Lower leg skin (tissue), 4 donors: Measurements from ENCODE around the gene SIAH3. TPM values are rescaled to one million over a fixed set of nuclear protein-coding genes. Genes with fewer than 3 reads are reported as not detected.

Experiments
- DNase-seq, 2 donors: peaks; one replicate each; pipeline ENCODE4 v3.0.0-alpha.2; 2019; ENCODE audit warnings: low spot score in 2 of 2
- H3K4me3 ChIP-seq: fragments of 200-600 bp; sonication (generic); 2 replicates; pipeline ENCODE4 v1.5.1; 2017; ENCODE audit warnings: mild to moderate bottlenecking, low read depth; ENCODE audit not compliant: poor library complexity, severe bottlenecking
- POLR2A ChIP-seq, 2 donors: fragments of 450-650 bp; IDR thresholded peaks; one replicate each; pipeline ENCODE4 v1.6.1; 2016 to 2017; ENCODE audit warnings: antibody characterized with exemption in 2 of 2, mild to moderate bottlenecking in 1 of 2, moderate library complexity in 1 of 2
- WGBS, 2 donors: methylation state at CpG; one replicate each; pipeline ENCODE4 v1.1.5; 2018; 5-methylcytosine and 5-hydroxymethylcytosine counted together
- intact Hi-C: fragments of 100-400 bp; cut with DNase I; formaldehyde crosslinking; loops from one replicate; pipeline ENCODE4 v1.15.0; 2023; ENCODE audit warnings: low total_unique reads
- total RNA-seq, 4 donors: library from RNA; depleted of rRNA; stranded (reverse); fragments of >200 nt; gene quantifications; one replicate each; pipeline ENCODE4 v1.1.0, GENCODE V29; 2016
- TF ChIP-seq, protein P1 (sequence below), 3 donors: fragments of 450-650 bp; IDR thresholded peaks; one replicate each; pipeline ENCODE4 v1.5.1; 2016; ENCODE audit warnings: antibody characterized with exemption in 3 of 3, mild to moderate bottlenecking in 3 of 3, moderate library complexity in 2 of 3

The SIAH3 gene
- total RNA-seq, 4 donors from 2014 or later, result 0.02 to 0.21 (median 0.05) TPM

DNA sequence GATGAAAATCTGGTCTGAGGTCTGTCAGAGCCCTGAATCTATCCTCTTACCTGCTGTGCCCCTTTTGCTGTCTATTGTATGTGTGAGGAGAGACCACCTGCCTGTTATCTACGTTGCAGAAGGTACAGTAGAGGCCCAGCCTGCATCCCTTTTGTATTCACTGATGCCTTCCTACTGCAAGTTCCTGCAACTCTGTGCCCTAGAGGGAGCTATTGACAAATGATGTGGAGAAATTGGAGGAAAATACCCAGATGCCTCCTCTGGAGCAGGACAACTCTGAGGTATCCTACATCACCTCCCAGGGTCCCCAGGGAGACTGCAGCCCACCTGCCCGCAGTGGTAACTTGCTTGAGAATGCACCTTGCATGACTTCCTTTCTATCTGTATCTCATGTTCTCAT lies 33.7 kb downstream of the SIAH3 start:
- TF ChIP-seq, protein P1, sequence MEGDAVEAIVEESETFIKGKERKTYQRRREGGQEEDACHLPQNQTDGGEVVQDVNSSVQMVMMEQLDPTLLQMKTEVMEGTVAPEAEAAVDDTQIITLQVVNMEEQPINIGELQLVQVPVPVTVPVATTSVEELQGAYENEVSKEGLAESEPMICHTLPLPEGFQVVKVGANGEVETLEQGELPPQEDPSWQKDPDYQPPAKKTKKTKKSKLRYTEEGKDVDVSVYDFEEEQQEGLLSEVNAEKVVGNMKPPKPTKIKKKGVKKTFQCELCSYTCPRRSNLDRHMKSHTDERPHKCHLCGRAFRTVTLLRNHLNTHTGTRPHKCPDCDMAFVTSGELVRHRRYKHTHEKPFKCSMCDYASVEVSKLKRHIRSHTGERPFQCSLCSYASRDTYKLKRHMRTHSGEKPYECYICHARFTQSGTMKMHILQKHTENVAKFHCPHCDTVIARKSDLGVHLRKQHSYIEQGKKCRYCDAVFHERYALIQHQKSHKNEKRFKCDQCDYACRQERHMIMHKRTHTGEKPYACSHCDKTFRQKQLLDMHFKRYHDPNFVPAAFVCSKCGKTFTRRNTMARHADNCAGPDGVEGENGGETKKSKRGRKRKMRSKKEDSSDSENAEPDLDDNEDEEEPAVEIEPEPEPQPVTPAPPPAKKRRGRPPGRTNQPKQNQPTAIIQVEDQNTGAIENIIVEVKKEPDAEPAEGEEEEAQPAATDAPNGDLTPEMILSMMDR (IDR thresholded peaks at IDR 0.05), result no peak
- no peak for TF ChIP-seq POLR2A (IDR thresholded peaks at IDR 0.05)
- 74 to 86% methylated on average over 2 of the region's 2 CpGs for WGBS, 2 donors
- DNase-seq, result no peak
- intact Hi-C loops, result no loop called here
- no peak overlapping the region for H3K4me3 ChIP-seq

DNA sequence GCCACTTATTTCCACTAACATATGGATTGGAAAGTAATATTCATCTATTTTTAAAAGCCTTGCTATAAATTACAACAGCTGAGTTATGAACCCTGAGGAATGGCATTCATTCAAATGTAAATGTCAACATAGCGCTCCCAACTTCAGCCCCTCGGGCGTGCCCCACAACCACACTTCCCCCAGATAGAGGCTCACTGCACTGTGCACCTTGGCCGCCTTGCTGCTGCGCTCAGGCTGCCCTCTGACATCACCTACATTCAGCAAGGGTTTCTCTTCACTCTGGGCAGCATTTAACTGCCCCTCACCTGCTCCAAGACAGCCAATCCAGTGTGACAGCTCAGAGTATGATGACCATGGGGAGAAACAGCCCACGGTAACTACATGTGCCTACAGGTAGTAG lies 35.1 kb downstream of the SIAH3 start:
- WGBS, 2 donors, result 69 to 71% methylated on average over 6 of the region's 6 CpGs
- no peak overlapping the region for H3K4me3 ChIP-seq
- intact Hi-C loops, result no loop called here
- DNase-seq, result no peak
- no peak for TF ChIP-seq POLR2A (IDR thresholded peaks at IDR 0.05)
- TF ChIP-seq, protein P1 (IDR thresholded peaks at IDR 0.05), result no peak

DNA sequence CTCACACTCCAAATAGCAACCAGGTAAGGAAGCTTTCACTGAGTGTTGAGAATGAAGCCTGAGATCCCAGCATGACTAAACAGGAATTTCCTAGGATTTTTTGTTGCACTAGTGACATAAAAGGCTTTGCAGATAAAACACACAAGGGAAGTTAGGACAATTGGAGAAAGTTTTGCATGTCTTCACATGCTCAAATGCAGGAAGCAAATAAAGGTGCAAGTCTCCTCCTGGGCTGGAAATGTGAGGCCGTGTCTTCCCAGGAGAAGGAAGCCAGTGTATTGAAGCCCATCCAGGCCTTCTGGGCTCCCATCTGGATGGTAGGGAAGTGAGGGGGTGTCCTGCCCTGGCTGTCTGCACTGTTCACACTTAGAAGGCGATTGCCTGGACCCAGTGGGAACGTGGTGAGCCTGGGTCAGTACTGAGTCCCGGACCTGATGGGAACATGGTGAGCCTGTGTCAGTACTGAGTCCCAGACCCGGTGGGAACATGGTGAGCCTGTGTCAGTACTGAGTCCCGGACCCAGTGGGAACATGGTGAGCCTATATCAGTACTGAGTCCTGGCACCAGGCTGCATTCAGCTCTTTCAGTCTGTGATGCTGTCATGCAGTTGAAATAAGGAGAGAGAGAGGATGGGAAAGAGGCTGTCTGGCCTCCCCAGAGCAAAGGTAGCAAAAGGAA lies 38.7 kb downstream of the SIAH3 start:
- TF ChIP-seq POLR2A (IDR thresholded peaks at IDR 0.05), result no peak
- TF ChIP-seq, protein P1 (IDR thresholded peaks at IDR 0.05), result no peak
- intact Hi-C loops, result no loop called here
- no peak overlapping the region for H3K4me3 ChIP-seq
- WGBS, 2 donors, result 77 to 85% methylated on average over 6 of the region's 6 CpGs
- no peak for DNase-seq

DNA sequence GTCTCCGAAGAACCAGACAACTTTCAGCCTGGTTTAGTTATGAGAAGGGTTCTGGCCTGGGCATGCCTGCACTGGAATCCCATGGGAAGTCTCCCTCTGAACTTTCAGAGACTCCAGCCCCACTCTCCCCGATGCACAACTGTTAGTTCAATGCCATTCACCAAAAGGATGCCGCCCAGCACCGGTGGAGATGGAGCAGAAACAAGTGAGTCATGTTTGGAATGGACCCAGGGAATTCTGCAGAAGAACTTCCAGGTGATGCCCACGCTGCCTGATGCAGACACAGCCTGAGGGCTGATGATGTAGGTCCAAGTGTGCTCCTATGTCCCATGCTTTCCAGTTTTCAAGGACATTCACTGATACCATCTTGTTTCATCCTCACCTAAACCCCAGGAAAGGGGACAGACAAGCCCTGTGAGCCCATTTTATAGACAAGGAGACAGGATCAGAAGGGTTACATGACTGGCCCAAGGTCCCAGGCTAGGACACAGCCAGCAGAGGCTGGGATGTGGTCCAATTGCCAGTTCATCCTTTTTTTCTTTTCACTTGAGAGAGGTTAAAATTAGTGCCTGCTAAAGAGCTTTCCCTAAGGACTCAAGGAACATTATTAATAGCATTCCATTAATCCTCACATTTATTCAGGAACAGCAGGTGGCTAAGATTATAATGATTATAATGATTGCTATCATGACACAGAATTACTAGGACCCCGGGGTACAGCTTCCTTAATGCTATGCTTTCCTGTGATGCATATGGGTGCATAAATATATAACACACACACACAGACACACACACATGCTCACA lies 39.5 kb downstream of the SIAH3 start:
- H3K4me3 ChIP-seq, result no peak overlapping the region
- TF ChIP-seq, protein P1 (IDR thresholded peaks at IDR 0.05), result no peak
- no peak for TF ChIP-seq POLR2A (IDR thresholded peaks at IDR 0.05)
- 39 to 53% methylated on average over 6 of the region's 6 CpGs for WGBS, 2 donors
- intact Hi-C loops, result no loop called here
- no peak for DNase-seq

DNA sequence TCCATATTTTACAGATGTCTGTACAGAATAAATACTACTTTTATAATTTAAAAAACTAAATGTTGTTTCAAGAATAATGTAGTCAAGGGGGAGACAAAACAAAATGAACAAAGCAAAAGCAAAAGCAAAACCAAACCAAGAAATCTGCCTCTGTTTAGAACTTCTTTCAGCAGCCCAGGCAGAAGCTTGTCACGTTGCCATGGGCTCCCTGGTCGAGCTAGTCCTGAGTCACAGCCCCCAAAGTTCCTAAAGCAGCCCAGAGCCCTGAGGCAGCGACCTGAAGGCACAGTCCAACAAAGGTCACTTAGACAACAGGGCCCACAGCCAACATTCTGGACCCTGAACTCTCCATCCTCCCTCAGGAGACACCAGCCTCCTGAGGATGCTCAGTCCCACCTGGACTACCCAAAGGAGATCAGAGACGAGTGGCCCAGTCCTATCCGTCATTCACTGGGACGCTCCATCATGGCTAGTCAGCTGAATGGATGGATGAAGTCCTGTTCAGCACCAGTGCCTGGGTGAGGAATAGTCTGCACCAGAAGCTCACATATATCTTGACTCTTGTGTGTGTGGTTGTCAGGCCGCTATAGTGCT lies 41.7 kb downstream of the SIAH3 start:
- no peak overlapping the region for H3K4me3 ChIP-seq
- 73 to 85% methylated on average over 6 to 7 of the region's 7 CpGs for WGBS, 2 donors
- intact Hi-C loops, result no loop called here
- TF ChIP-seq, protein P1 (IDR thresholded peaks at IDR 0.05), result no peak
- TF ChIP-seq POLR2A (IDR thresholded peaks at IDR 0.05), result no peak
- no peak for DNase-seq
